Superior temporal gyrus (tissue), 1 donor: ENCODE results near the gene RAB38.

ENCODE experiments used
- DNase-seq: peaks from one replicate; pipeline ENCODE4 v3.0.0-alpha.2; 2016; ENCODE audit errors: extremely low spot score

The RAB38 gene

DNA sequence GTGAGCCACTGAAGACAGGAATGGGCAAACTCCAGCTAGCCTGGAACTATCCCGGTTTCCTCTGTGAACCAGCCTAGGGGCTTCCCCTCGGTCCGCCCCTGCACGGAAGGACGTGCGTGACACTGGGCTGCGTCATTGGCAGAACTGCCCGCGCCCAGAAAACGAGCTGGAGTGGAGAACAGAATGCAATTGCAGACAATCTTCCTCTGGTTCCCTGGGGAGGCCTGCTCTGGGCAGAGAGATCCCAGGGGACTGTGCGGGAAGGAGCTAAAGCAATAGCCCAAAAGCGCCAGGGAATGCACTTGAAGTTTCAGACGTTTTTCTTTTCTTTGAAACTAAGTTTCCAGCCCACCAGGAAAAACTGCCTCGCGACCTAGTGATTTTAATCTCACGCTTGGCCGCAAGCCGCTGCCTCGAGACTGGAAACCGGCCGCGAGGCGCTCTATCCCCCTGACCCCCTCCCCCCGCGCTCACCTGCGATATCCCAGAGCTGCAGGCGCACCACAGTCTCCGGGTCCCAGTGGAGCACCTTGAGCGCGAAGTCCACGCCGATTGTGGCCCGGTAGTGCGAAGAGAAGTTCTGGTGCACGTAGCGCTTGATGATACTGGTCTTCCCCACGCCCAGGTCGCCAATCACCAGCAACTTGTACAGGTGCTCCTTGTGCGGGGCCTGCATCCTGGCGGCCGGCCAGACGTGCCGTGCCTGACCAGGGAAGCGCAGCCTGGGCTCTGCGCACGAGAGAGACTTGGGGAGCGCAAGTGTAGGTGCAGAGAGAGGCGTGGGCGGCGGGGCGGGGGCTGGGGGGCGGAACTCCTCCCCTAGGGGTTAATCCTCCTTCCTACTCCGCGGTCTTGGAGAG, at the start of gene RAB38:
TSS of gene RAB38 (minus strand) at position 735 of the 860 bp plus-strand sequence. CDS start at position 676, 59 bp downstream.
- DNase-seq = no peak

DNA sequence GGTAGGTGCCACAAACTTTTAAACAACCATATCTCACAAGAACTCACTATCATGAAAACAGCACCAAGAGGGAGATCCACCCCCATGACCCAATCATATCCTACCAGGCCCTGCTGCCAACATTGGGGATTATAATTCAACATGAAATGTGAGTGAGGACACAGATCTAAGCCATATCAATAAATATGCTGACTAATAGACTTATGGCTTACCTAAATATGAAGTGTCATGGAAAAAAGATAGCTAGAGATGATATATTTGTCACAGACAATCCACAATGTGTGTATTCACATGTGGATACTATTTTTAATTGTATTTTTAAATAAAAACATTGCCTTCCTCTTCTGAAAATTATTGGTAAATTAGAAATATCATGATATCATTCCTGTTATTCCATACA, 38.2 kb upstream of the RAB38 start:
- DNase-seq = no peak

DNA sequence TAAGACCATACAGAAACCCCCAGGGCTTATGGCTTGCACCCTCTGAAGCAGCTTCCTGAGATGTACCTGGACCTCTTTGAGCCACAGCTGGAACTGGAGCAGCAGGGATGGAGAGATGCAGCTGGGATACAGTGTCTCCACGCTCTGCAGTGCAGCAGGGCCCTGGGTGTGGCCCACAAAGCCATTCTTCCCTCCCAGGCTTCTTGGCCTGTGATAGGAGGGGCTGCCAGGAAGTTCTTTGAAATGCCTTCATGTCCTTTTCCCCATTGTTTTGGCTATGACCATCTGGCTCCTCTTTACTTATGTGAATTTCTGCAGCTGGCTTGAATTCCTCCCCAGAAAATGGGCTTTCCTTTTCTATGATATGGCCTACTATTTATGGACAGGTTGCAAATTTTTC, 37.1 kb upstream of the RAB38 start:
- DNase-seq = no peak

DNA sequence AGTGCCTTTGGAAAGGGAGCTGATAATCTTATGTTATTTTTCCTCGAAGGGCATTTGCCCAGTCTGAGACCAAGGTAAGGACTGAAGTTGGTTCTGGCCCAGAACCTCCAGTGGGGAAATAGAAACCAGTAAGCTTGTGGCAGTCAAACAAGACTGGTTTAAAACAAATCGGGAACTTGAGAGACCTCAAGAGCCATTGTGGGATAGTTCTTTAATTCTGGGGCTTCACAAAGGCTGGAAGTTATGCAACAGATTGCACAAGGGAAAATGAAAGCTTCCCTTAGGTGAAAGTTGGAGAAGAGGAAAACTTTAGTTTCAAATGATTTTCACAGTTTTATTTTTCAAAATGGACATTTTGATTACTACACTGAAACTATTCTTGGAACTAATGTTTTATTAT, 33.5 kb upstream of the RAB38 start:
- no peak for DNase-seq

DNA sequence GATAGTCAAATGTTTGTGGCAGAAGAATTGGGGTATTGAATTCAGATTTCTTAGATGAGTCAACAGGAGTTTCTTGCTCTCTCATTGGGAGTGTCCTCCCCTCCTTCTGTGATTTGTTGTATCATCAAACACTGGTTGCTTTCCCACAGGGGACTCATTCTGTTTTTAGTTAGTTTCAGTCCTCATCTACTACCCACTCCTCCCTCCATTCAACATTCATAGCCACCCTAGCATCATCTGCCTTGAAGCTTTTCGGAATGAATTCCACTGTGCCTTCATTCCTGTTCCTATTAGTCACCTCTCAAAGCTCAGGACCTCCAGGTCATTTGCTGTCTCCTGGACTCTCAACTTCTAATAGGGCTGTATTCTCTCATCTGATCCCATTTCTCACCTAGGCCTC, 31.5 kb upstream of the RAB38 start:
- DNase-seq = no peak

DNA sequence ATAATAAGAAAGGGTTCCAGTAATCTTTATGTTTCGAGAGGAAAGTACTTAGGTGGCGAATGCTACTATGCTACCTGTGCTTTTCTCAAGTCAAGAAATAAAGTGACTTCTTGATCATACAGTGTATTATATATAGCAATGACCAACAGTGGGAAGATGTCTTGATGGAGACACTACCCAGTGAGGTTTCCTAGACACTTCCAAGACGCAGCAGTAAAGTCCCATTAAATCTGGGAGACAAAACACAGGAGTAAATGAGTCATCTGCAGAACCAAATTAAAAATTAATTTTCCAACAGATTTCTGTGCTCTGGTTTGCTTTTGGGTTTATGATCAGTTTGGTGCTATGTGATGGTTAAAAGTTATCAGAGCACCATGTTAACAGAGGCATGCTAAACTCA, 29.1 kb upstream of the RAB38 start:
- no peak for DNase-seq

DNA sequence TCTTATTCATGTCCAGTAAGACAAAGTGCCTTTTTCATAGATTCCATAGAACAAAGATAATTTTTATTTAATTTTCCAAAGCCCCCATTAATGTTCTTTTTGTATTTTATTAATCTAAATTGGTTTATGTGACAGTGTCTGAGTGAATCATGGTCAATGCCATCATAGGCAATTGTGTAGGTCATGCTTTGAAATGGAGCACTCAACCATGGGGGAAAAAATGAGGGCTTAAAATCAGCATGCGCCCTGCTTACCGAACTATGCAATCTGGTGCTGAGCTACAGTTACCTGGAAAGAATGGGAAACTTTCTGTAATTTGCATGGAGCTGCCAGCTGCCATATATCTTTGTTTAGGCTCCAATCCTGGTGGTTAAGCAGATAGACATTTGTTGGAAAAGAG, 28.4 kb upstream of the RAB38 start:
- DNase-seq = no peak

DNA sequence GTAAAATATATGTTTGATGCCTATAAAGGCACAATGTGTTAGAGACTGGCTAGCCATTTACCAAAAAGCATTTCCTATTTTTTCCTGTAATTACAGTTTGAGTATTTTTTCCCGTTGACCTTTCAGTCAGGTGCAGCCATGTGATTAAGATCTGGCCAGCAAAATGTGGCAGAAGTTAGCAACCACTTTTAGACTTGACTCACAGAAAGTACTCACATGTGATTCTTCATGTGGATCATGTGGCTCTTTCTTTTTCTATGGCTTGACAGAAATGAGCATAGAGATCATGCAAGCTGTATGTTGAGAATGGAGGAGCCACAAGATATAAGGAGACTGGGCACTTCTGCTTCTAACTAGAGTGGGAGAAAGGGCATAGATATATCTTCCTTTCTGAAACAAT, 27.3 kb upstream of the RAB38 start:
- DNase-seq = no peak

DNA sequence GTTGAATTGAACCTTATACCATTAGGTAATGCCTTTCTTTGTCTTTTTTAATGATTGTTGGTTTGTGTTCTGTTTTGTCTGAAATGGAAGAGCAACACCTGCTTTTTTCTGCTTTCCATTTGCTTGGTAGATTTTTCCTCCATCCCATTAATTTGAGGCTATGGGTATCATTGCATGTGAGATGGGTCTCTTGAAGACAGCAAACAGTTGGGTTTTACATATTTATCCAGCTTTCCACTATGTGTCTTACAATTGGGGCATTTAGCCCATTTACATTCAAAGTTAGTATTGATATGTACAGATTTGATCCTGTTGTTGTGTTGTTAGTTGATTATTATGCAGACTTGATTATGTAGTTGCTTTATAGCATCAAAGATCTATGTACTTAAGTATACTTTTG, 21.1 kb upstream of the RAB38 start:
- DNase-seq = no peak

DNA sequence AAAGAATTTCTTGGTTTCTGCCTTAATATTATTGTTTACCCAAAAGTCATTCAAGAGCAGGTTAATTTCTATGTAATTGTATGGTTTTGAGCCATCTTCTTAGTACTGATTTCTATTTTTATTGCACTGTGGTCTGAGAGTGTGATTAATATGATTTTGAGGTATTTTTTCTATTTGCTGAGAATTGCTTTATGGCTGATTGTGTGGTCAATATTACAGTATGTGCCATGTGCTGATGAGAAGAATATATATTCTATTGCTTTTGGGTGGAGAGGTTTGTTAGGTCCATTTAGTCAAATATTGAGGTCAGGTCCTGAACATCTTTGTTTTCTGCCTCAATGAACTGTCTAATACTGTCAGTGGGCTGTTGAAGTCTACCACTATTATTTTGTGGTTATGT, 20.7 kb upstream of the RAB38 start:
- DNase-seq = no peak

DNA sequence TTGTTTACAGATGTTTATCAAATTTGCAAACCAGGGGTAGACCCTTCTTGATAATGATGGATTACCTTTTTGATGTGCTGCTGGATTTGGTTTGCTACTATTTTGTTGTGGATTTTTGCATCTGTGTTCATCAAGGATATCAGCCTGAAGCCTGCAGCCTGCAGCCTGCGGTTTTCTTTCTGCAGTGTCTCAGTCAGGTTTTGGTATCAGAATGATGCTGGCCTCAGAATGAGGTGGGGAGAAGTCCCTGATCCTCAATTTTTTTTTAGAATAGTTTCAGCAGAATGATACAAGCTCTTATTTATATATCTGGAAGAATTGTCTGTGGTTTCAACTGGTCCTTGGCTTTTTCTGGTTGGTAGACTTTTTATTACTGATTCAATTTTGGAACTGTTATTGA, 19.7 kb upstream of the RAB38 start:
- no peak for DNase-seq

DNA sequence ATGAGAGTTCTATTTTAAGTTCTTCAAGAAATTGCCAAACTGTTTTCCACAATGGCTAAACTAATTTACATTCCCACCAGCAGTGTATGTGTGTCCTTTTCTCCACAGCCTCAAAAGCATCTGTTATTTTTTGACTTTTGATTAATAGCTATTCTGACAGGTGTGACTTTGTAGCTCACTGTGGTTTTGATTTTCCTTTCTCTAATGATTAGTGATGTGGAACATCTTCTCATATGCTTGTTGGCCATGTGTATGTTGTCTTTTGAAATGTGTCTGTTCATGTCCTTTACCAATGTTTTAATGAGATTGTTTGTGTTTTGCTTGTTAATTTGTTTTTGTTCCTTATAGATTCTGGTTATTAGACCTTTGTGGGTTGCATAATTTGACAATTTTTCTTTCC, 18.0 kb upstream of the RAB38 start:
- no peak for DNase-seq

DNA sequence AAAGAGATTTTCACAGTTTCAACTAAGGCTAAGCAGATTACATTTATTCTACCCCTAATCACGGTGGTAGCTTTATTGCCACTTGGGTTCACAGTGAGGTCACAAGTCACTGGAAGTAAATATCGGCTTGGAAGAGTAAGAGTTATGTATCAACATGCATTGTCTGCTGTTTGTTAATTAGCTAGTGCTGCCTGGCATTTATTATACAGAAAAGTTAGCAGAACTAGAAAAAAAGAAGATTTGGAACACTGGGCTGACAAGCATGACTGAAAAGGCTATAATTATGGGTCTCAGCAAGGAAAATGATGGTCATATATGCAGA, 13.7 kb upstream of the RAB38 start:
- no peak for DNase-seq

DNA sequence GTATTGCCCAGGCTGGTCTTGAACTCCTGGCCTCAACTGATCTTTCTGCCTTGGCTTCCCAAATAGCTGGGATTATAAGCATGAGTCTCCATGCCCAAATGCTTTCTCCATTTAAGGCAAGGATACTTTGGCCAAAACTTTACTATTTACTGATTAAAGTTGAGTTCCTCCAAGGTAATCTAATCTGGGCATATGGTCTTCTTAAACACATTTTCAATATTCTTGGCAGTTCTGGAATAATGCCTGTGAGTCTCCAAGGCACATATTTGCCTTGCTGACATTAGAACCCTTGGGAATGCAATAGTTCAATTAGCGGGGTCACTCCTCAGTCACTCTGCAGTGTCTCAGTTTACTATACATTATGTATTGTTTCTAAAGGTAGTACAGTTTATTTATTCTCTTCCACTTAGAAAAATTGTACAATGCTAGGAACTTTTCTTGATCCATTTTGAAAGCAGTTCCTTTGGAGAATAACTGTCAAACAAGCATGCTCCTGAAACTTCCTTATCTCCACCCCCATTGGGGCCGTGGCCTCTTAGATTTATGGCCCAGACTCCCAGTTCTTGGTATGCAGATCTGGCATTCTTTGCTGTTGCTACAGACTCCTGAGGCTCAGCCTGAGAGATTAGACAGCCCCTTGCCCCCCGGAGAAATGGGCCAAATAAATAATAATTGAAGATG, 13.1 kb upstream of the RAB38 start:
- DNase-seq = no peak

DNA sequence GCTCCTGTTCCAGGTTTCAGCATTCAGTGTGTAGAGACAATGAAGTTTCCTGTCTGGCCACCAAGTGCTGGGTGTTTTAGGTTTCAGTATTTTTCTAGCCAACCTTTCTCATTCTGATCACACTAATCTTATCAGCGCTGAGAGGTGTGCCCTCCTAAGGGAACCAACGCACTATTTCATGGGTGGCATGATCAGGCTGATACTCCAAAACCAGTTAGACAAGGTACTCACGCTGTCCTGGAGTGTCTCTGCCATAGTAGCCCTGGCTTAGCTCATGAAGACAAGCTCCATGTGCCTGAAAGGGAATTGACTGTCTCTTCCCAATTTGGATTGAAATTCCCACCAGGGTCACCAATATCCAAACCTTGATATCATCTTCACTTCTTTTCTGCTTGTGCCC, 8.0 kb upstream of the RAB38 start:
- no peak for DNase-seq

DNA sequence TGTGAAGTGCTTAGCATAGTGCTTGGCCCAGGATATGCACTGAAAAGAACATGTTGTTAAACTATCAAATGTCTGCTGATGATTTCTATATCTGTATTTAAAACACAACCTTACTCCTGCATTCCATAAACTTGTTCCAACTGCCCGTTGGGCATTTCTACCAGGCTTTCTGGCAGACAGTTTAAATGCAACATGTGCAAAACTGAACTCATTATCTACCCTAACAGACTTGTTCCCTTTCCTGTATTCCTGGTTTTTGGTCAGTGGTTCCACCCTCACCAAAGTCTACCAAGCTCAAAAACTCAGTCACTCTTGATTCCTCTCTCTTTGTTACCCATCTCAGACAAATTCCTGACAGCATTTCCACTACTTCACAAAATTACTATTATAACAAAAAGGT, 6.5 kb upstream of the RAB38 start:
- no peak for DNase-seq

DNA sequence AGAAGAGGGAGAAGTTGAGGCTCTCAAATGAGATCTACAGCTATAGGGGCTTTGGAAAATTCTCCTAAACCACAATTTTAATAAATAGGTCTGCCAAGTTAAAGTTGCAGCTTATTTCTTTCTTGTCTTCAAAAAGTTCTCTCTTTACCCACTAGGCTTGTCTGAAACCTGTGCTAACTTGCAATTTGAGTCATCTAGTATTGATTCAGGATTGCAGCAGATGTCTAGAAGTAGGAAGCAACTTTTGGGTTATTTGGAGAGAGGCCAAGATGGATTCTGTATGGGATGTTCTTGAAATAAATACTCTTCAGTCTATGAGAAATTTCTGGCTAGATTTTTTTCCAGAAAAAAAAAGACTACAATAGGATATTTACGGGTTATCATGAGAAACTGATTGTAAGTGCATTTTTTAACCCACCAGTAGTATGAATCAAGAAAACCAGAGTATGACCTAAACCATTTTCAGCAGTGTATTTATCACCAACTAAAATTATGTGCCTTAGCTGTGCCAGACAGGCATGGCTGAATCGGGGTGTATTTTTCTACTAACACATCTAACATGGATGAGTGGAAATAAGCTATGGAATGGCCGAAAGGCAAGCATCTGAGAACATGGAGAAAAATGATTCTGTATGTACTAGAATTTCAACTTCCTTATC, 4.9 kb upstream of the RAB38 start:
- DNase-seq = no peak

DNA sequence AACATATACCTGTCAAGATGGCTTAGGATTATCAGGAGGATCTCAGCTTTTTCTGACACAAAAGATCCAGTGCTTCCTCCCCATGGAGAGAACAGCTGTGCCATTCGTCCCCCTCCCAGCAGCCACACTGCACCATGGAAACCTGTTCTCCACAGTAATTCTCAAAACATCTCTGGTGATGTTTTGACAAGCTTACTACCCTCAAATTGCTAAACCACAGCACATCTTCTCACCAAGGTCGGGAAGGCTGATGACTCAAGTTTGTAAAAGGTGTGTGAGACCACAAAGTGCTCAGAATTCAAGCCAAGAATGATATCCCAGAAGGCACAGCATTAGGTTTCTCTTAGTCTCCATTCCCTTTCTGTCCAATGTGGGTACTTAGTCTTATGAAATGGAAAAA, 3.9 kb upstream of the RAB38 start:
- DNase-seq = no peak

DNA sequence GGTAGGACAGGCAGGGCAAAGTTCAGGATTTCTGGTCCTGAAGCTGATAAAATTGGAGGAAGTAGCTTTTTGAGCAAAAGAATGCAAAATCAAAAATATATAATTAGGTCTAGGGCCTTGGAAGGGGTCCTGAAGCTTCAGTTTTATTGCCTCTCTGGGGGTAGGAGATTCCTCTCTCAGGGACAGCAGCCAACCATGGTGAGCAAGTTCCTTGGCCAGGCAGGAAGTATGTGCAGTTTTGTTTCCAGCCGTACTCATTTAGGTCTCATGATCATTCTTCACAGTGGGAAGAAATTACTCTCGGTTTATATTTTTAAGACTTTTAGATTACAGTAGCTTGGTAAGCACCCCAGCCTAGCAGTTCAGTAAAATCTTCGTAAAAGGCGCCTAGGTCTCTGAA, 2.9 kb upstream of the RAB38 start:
- no peak for DNase-seq

DNA sequence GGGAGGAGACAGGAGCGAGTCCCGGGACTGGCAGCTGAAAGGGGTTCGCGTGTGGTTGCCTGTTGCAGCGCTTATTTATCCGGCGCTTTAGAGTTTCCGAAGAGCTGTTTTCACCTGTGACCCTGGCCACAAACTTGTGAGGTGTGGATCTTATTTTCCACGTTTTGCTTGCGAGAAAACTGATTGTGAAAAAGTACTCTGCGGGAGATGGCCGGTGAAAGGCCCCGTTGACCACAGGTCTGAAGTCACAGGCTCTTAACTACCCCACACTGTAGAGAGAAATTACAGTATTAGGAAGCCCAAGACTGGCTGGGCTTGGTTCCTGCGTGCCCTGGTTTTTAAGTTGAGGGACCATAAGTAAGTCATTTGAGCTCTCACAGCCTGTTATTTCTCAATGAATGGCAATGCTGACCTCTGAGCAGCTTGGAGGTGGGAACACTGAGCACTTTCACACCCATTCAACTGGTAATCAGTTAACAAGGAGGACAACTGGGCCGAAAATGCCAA, 379 bp upstream of the RAB38 start:
- DNase-seq = no peak

DNA sequence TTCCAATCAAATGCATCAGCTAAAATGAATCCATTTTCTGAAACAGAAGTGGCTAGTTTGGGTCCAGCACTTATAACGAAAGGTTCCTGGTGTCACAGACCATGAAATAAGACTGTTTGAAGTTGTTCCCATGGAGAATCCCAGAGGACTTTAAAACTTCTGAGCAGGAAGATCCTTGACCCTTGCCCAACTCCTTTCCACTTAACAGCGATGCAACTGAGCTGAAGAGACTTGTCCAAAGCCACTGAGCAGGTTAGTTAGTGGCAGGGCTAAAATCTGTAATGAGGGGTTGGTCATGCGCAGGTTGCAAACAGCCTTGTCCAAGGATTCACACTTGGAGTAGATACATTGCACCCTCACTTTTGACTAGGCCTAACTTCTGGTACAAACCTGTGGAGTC, 1.3 kb downstream of the RAB38 start:
- DNase-seq = no peak

DNA sequence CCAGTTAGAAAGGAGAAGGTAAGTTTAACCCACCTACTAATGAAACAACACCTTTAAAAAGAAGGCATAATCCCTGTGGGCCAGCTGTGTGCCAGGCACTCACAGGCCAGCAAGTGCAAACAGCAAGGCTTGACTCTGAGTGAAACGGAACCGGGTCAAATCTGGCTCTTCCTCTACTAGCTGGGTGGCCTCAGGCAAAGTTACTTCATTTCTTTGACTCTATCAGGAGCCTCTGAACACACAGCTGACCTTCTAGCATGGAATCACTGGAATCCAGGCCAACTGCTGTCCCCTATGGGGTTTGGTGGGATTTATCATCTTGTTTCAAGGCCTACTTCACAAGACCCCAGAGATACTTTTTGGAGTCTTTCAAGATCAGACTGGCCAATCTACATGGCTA, 3.3 kb downstream of the RAB38 start:
- DNase-seq = no peak

DNA sequence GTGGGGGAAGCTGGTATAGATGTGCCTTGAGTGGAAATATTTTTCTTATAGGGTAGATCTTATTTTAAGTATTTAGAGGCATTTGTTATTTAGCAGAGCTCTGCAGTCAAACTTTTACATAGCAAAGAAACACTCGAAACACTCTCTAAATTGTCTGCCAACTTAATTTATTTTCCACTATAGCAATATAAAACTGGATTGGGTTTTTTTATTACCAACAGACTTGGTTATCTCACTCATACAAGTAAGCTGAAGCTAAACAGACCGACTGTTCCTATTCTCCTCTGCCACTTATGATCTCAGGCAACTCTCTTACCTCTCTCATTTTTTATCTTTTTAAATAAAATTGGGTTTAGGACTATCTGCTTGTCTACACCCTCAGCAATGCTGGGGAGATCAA, 4.6 kb downstream of the RAB38 start:
- DNase-seq = no peak
